ENCODE data around the gene SUN1. TPM values are rescaled to one million over a fixed set of nuclear protein-coding genes. Genes with fewer than 3 reads are reported as not detected.

SUN1 gene
- total and polyA plus RNA-seq, 10 of the 15 experiments (the other 5 are each of a cell fraction or from before 2014, with no cell fraction given), result 27.8 to 107 (median 65.8) TPM

DNA sequence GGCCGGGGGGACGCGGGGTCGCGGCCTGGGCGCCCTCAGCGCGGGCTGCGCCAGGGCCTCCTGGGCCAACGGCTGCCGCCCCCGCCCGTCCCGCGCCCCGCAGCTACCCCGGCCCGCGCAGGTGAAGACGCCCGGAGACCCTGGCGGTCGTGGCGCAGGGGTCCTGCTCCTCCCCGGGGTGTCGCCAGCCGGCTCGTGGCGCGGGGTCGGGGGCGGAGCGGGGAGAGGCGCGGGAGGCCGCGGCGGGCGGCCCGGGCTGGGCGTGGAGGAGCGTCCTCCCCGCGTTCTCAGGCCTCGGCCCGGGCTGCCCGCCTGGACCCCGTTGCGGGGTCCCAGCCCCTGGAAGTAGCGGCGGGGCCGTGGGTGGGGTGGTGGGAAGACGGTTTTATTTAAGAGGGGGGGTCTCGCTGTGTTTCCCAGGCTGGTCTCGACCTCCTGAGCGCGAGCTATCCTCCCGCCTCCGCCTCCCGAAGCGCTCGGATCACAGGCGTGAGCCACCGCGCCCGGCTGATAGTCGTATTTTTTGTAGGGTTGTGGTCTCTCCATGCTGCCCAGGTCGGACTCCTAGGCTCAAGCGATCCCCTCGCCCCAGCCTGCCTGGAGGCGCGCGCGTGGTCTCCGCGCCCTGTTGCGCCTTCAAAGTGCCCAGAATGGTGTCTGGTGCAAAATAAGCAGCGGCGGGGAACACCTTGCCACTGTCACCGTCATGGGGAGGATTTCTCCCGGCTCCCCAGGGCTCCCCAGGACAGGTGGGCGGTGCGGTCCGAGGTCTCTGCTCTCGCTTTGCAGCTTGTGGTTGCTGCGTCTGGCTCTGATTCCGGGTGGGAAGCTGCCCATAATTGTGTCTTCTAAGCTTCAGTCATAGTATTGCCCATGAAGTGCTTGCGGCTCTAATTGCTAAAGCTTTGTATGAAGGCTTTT lies 15.3 kb upstream of the SUN1 start (continued):
- TF ChIP-seq, protein P1, sequence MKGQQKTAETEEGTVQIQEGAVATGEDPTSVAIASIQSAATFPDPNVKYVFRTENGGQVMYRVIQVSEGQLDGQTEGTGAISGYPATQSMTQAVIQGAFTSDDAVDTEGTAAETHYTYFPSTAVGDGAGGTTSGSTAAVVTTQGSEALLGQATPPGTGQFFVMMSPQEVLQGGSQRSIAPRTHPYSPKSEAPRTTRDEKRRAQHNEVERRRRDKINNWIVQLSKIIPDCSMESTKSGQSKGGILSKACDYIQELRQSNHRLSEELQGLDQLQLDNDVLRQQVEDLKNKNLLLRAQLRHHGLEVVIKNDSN (IDR thresholded peaks at IDR 0.05; ENCODE audit: borderline replicate concordance, extremely low read length, insufficient read depth, low read depth, low read length), result no peak
- TF ChIP-seq RCOR1 (conservative IDR thresholded peaks at IDR 0.05; ENCODE audit: low read depth, low read length), result no peak

DNA sequence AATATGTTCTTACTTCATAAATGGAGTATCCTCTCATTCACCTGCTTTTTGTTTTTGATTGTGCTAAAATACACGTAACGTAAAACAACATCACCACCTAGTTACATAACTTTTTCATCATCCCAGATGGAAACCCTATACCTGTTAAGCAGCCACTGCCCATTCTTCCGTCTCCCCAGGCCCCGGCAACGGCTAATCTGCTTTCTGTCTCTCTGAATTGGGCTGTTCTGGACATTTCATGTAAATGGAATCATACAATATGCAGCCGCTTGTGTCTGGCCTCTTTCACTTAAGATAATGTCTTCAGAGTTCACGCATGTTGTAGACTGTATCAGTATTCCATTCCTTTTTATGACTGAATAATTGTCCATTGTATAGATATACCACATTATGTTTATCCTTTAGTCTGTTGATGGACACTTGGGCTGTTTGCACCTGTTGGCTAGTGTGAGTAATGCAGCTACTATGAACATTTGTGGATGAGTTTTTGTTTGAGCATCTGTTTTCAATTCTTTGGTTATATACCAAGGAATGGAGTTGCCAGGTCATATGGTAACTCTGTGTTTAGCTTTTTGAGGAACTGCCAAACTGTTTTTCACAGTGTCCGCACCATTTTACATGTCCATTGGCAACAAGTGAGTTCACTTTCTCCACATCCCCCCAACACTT lies 14.1 kb upstream of the SUN1 start:
- no peaks in the 10 kb centered on the region for H4K20me1 ChIP-seq (ENCODE audit: control insufficient read depth, insufficient read depth)
- WGBS (ENCODE audit: insufficient coverage, insufficient replicate concordance, low lambda C conversion rate, missing lambda C conversion rate), result 4% methylated on average over 8 of the region's 8 CpGs
- in situ Hi-C loops (cut with MboI) (no loop called here), intact Hi-C loops (cut with micrococcal nuclease; ENCODE audit: unreplicated experiment) (loop anchor here (5.0 kb wide), 1 partner anchor 54 kb away; no protein-coding TSS in a partner anchor)
- CTCF ChIA-PET, result interaction anchor here (0.7 to 2.0 kb wide), 4 partner anchors 13 to 55 kb away, joined by 6 to 15 read pairs (median 8); no protein-coding TSS in a partner anchor
- H3K79me2 ChIP-seq (ENCODE audit: control insufficient read depth, insufficient read depth, low read length), result peaks cover 59% of the 10 kb centered on the region
- POLR2A ChIA-PET, result interaction anchor here (1.0 to 5.0 kb wide), 2 partner anchors 12 to 157 kb away, joined by 3 to 34 read pairs; partner anchors contain the start of gene SUN1
- peaks cover 0 to 2% of the 10 kb centered on the region in 2 experiments; a peak in 1 of 4 replicates for H3K36me3 ChIP-seq (ENCODE audit: control insufficient read depth in 2 of 2, insufficient read depth in 2 of 2, low read length in 1 of 2)
- H2AFZ ChIP-seq (ENCODE audit: control insufficient read depth, low read depth, low read length), result no peak overlapping the region
- H3K4me1 ChIP-seq (ENCODE audit: control insufficient read depth, insufficient read depth, low read length), result peaks cover 19% of the 10 kb centered on the region
- peak overlapping the region; percentile 68 for H3K4me2 ChIP-seq (ENCODE audit: control insufficient read depth, insufficient read depth)
- no peak overlapping the region for H3K27ac ChIP-seq (ENCODE audit: control insufficient read depth, insufficient read depth)
- H3K4me3 ChIP-seq, result peak overlapping the region; percentile 76
- BruUV-seq (replicated peaks), result TSS peak; percentile 54
- H3K9me3 ChIP-seq (replicated peaks; ENCODE audit: control insufficient read depth, insufficient read depth, low read length), result no peaks in the 10 kb centered on the region
- no peaks in the 10 kb centered on the region for H3K27me3 ChIP-seq (replicated peaks in 1 of 2; ENCODE audit: control insufficient read depth in 2 of 2, insufficient read depth in 2 of 2, low read length in 1 of 2)
- H3K9ac ChIP-seq (ENCODE audit: control insufficient read depth, insufficient read depth, low read length), result no peak overlapping the region
- SMC1A ChIA-PET (ENCODE audit: uncharacterized antibody, unreplicated experiment), result interaction anchor here (0.7 to 2.1 kb wide), 7 partner anchors 11 to 55 kb away, joined by 3 to 11 read pairs (median 3); partner anchors contain the start of gene SUN1
- RAD21 ChIA-PET (ENCODE audit: unreplicated experiment), result interaction anchor here (1.0 to 2.5 kb wide), 2 partner anchors 10 to 14 kb away, joined by 3 to 14 read pairs; partner anchors contain the start of gene SUN1
- ATAC-seq (peak; percentile 23), DNase-seq (ENCODE audit: low read depth, low spot score) (no peak), FAIRE-seq (peak; percentile 41)
- no peak for TF ChIP-seq IRF3 (IDR thresholded peaks at IDR 0.05)
- TF ChIP-seq SPI1 (IDR thresholded peaks at IDR 0.05; ENCODE audit: borderline replicate concordance, insufficient read depth, low read depth, low read length), result peak; percentile 54
- TF ChIP-seq TARDBP (IDR thresholded peaks at IDR 0.05; ENCODE audit: borderline replicate concordance), result no peak
- TF ChIP-seq WRNIP1 (IDR thresholded peaks at IDR 0.05; ENCODE audit: borderline replicate concordance, low read depth, low read length), result no peak
- no peak for TF ChIP-seq NR2C2 (IDR thresholded peaks at IDR 0.05; ENCODE audit: borderline replicate concordance, control insufficient read depth, insufficient read length, low read depth)
- TF ChIP-seq TCF12 (IDR thresholded peaks at IDR 0.05; ENCODE audit: low read depth, low read length), result no peak
- TF ChIP-seq, protein P2, sequence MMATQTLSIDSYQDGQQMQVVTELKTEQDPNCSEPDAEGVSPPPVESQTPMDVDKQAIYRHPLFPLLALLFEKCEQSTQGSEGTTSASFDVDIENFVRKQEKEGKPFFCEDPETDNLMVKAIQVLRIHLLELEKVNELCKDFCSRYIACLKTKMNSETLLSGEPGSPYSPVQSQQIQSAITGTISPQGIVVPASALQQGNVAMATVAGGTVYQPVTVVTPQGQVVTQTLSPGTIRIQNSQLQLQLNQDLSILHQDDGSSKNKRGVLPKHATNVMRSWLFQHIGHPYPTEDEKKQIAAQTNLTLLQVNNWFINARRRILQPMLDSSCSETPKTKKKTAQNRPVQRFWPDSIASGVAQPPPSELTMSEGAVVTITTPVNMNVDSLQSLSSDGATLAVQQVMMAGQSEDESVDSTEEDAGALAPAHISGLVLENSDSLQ (IDR thresholded peaks at IDR 0.05), result peak; percentile 88
- TF ChIP-seq SMAD5 (IDR thresholded peaks at IDR 0.05; ENCODE audit: low read depth), result no peak
- TF ChIP-seq CEBPB (IDR thresholded peaks at IDR 0.05; ENCODE audit: borderline replicate concordance in 1 of 2, low read depth in 2 of 2, low read length in 2 of 2), result no peak
- 0 out of 4 replicates have a peak, but pooled peaks of 1 of the 2 experiments have one; percentile 17 for TF ChIP-seq IKZF2 (IDR thresholded peaks at IDR 0.05)
- TF ChIP-seq, protein P1 (IDR thresholded peaks at IDR 0.05; ENCODE audit: borderline replicate concordance, extremely low read length, insufficient read depth, low read depth, low read length), result no peak
- TF ChIP-seq, protein P3, sequence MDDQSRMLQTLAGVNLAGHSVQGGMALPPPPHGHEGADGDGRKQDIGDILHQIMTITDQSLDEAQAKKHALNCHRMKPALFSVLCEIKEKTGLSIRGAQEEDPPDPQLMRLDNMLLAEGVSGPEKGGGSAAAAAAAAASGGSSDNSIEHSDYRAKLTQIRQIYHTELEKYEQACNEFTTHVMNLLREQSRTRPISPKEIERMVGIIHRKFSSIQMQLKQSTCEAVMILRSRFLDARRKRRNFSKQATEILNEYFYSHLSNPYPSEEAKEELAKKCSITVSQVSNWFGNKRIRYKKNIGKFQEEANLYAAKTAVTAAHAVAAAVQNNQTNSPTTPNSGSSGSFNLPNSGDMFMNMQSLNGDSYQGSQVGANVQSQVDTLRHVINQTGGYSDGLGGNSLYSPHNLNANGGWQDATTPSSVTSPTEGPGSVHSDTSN (IDR thresholded peaks at IDR 0.05; ENCODE audit: insufficient replicate concordance, low read depth, low read length), result peak; percentile 23
